WI38 (cell line): ENCODE measurements around the gene LENG9.

Experiments used
- H3K4me3 ChIP-seq: 2 replicates; pipeline ENCODE4 v1.5.1; 2011; ENCODE audit warnings: low read depth, mild to moderate bottlenecking, control low read depth, low read length
- CTCF ChIP-seq: IDR thresholded peaks from 2 replicates; pipeline ENCODE4 v1.5.1; 2012; ENCODE audit warnings: low read depth, mild to moderate bottlenecking, control low read depth, low read length

The LENG9 gene

DNA sequence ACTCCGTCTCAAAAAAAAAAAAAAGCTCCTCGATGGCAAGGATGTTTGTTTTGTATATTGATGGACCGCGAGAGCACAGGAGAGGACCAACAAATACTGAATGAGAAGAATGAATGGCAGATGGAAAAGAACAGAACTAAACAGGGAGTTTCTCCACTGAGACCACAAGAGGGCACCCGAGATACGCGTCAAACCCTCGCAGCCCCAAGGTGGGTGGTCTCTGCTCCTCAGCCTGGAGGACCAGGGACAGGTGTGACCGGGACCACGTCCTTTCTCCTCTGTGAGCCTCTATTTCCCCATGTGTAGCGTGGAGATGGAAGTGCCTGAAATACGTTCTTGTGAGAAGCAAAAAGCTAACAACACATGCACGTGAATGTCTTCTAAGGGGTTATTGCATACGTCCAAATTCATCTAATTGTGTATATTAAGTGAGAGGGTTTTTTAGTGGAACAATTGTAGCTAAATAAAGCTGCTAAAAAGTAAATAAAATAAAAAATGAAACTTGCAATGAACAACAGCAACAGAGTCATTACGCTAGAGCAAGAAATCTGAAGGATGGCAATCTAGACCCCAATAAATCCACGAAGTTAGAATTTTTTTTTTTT is 17.9 kb upstream of the LENG9 start:
- no peak overlapping the region for H3K4me3 ChIP-seq
- TF ChIP-seq CTCF = peak; percentile 82

DNA sequence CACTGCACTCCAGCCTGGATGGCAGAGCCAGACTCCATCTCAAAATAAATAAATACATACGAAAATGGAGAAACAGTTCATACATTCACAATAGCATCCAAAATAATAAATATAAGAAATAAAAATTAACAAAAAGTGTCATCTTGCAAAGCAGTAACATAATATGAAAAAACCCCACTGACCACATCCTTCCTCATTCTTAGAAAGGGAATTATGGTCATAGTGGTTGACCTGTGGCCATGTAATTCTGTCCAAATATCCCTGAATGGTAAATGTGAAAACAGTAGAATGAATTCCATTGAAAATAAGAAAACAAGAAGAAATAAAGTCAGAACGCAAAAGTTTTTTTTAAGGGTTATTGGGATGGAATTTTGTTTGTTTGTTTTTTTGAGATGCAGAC is 16.5 kb upstream of the LENG9 start:
- no peak overlapping the region for H3K4me3 ChIP-seq
- no peak for TF ChIP-seq CTCF

GRCh38 chr19:54478677-54479266 is 15.2 kb upstream of the LENG9 start:
- H3K4me3 ChIP-seq = no peak overlapping the region
- peak; percentile 65 for TF ChIP-seq CTCF

DNA sequence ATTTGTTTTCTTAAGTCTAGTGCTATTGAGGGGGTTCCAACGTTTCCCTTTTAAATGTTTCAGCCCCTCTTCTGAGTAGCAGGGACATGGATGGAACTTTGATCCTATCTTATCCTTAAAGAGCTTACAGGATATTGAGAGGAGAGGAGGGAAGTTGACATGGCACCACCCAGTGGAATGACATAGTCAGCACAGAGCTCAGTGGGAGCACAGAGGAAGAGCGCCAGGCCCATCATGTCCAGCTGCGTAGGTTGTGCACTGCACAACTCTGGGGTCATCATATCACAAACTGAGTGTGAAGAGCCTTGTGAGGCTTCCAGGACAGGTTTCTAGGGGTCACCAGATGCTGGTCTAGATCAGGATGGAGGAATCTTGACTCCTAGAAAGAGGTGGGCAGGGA is 14.1 kb upstream of the LENG9 start:
- H3K4me3 ChIP-seq = no peak overlapping the region
- no peak for TF ChIP-seq CTCF

GRCh38 chr19:54475706-54476105 is 12.1 kb upstream of the LENG9 start:
- TF ChIP-seq CTCF = no peak
- no peak overlapping the region for H3K4me3 ChIP-seq

DNA sequence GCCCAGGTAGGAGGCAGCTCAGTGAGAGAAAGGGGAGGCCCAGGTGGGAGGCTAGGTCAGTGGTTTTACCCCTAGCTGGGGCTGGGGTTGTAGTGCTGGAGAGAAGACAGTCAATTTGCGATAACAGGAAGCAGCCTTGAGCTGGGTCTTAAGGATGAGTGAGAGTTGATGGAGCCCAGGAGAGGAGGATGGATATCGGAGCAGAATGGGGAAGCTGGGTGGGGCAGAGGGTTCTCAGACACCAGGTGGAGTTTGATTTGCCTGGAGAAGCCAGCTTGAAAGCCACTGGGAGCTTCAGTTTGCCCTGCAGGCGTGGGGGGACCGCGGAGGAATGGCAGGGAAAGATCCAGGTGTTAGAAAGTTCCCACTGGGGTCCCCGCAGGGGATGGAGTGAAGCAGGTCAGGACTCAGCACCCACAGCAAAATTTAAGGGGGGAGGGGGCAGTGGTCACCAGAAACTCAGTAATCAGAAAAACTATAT is 10.4 kb upstream of the LENG9 start:
- H3K4me3 ChIP-seq = peak overlapping the region; percentile 58
- TF ChIP-seq CTCF = no peak

GRCh38 chr19:54473071-54473891 is 9.7 kb upstream of the LENG9 start, which contains the start of gene CDC42EP5:
Gene CDC42EP5 (minus strand): TSS chr19:54473296. CDS start chr19:54465547, 7,749 bp downstream.
- TF ChIP-seq CTCF = no peak
- peak within 1 kb of the TSS; percentile 58 for H3K4me3 ChIP-seq
